Vagina (tissue), 2 donors: ENCODE data around the gene IQCM. TPM values are rescaled to one million over a fixed set of nuclear protein-coding genes. Genes with fewer than 3 reads are reported as not detected.

Source experiments
- DNase-seq, 2 donors: peaks; one replicate each; pipeline ENCODE4 v3.0.0-alpha.2; 2017; ENCODE audit errors: extremely low spot score in 2 of 2
- H3K27ac ChIP-seq: fragments of 200-600 bp; sonication (generic); one replicate; pipeline ENCODE4 v1.5.1; 2019
- H3K27me3 ChIP-seq: fragments of 200-600 bp; sonication (generic); one replicate; pipeline ENCODE4 v1.5.1; 2019
- H3K36me3 ChIP-seq, 2 donors: fragments of 200-600 bp; sonication (generic); one replicate each; pipeline ENCODE4 v1.5.1; 2017 to 2019
- H3K4me1 ChIP-seq: fragments of 200-600 bp; sonication (generic); one replicate; pipeline ENCODE4 v1.5.1; 2019
- H3K4me3 ChIP-seq, 2 donors: fragments of 200-600 bp; sonication (generic); 1 replicate in 1 of 2; 2 replicates in 1 of 2; pipeline ENCODE4 v1.5.1; 2016 to 2019
- H3K9me3 ChIP-seq: fragments of 200-600 bp; sonication (generic); one replicate; pipeline ENCODE4 v1.5.1; 2019
- POLR2A ChIP-seq, 2 donors: fragments of 450-650 bp; IDR thresholded peaks; one replicate each; pipeline ENCODE4 v1.6.1; 2017; ENCODE audit warnings: antibody characterized with exemption in 2 of 2, mild to moderate bottlenecking in 2 of 2, moderate library complexity in 2 of 2
- POLR2AphosphoS5 ChIP-seq, 2 donors: sonication (generic); formaldehyde crosslinking; IDR thresholded peaks; one replicate each; pipeline ENCODE4 v1.9.0; 2017; ENCODE audit warnings: antibody characterized with exemption in 2 of 2, mild to moderate bottlenecking in 2 of 2, low read depth in 1 of 2; ENCODE audit not compliant: insufficient read depth in 1 of 2
- intact Hi-C: fragments of 100-400 bp; cut with DNase I; formaldehyde crosslinking; loops from one replicate; pipeline ENCODE4 v1.15.1; 2023
- total RNA-seq: library from RNA; depleted of rRNA; stranded (reverse); fragments of >200 nt; gene quantifications from one replicate; pipeline ENCODE4 v1.2.3, GENCODE V29; 2016
- TF ChIP-seq, protein P1 (sequence below), 3 experiments: fragments of 450-650 bp in 2 of 3; fragments of 200-600 bp in 1 of 3; sonication (generic) in 1 of 3; IDR thresholded peaks; one replicate each; pipeline ENCODE4 v1.5.1; 2017 to 2019; ENCODE audit warnings: antibody characterized with exemption in 3 of 3, mild to moderate bottlenecking in 2 of 3, moderate library complexity in 2 of 3

Gene IQCM
- total RNA-seq, 1 donor from 2014 or later = not detected

DNA sequence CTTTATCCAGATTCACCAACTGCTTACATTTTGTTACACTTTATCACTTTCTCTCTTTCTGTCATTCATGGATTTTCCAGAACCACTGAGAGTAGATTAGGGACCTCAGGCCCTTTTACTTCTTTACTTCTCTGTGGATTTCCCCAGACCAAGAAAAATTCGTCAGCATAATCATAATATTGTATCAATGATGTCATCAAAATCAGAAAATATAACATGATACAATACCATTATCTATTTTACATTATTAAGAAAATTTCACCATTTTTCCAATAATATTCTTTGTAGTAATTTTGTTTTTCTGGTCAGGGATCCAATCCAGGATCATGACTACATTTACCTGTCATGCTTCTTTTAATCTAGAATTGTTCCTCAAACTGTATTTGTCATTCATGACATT lies 494.2 kb downstream of the IQCM start:
- Histone ChIP-seq H3K36me3 (no peaks in the 10 kb centered on the region), H3K27ac (no peak overlapping the region), H3K4me1 (no peaks in the 10 kb centered on the region), H3K9me3 (no peaks in the 10 kb centered on the region), H3K27me3 (no peaks in the 10 kb centered on the region), H3K4me3 (no peak overlapping the region)
- intact Hi-C loops = no loop called here
- TF ChIP-seq POLR2A (IDR thresholded peaks at IDR 0.05) = no peak
- TF ChIP-seq, protein P1, sequence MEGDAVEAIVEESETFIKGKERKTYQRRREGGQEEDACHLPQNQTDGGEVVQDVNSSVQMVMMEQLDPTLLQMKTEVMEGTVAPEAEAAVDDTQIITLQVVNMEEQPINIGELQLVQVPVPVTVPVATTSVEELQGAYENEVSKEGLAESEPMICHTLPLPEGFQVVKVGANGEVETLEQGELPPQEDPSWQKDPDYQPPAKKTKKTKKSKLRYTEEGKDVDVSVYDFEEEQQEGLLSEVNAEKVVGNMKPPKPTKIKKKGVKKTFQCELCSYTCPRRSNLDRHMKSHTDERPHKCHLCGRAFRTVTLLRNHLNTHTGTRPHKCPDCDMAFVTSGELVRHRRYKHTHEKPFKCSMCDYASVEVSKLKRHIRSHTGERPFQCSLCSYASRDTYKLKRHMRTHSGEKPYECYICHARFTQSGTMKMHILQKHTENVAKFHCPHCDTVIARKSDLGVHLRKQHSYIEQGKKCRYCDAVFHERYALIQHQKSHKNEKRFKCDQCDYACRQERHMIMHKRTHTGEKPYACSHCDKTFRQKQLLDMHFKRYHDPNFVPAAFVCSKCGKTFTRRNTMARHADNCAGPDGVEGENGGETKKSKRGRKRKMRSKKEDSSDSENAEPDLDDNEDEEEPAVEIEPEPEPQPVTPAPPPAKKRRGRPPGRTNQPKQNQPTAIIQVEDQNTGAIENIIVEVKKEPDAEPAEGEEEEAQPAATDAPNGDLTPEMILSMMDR (IDR thresholded peaks at IDR 0.05) = no peak
- TF ChIP-seq POLR2AphosphoS5 (IDR thresholded peaks at IDR 0.05; ENCODE audit: insufficient read depth in 1 of 2, low read depth in 1 of 2) = no peak
- DNase-seq = no peak

DNA sequence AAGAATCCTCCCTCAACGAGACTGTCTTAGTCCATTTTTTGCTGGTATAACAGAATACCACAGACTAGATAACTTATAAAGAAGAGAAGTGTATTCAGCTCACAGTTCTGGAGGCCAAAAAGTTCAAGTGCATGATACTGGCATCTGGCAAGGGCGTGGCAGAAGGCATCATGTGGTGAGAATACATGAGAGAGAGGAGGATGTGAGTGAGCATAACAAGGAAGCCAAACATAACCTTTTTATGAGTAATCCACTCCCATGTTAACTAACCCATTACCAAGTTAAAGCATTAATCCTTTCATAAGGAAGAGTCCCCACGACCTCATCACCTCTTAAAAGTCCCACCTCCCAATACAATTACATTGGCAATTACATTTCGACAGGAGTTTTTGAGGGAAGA lies 504.6 kb downstream of the IQCM start:
- intact Hi-C loops = no loop called here
- Histone ChIP-seq H3K27ac (no peak overlapping the region), H3K4me3 (no peak overlapping the region), H3K4me1 (no peaks in the 10 kb centered on the region), H3K36me3 (no peaks in the 10 kb centered on the region), H3K9me3 (no peaks in the 10 kb centered on the region), H3K27me3 (no peaks in the 10 kb centered on the region)
- DNase-seq = no peak
- TF ChIP-seq POLR2A (IDR thresholded peaks at IDR 0.05) (no peak), POLR2AphosphoS5 (IDR thresholded peaks at IDR 0.05; ENCODE audit: insufficient read depth in 1 of 2, low read depth in 1 of 2) (no peak)
- TF ChIP-seq, protein P1 (IDR thresholded peaks at IDR 0.05) = no peak

DNA sequence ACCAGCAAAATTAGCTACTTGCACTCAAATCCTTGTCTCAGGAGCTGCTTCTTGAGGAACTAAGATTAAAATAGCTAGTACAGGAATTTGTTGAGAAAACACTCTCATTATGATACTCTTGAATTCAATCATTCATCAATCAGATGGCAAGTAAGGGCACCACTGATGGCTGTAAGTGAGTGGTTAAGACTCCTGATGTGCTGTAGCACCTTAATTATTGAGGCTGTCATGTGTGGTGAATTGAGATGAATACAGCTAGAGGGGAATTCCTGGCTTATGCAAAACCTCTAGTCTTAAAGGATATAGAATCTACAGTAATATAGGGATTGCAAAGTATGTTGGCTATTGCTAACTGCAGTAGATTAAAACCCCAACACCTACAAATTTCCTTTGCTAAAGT lies 509.1 kb downstream of the IQCM start:
- intact Hi-C loops = no loop called here
- no peak for DNase-seq

More for the DNA sequence above, 509.1 kb downstream of the IQCM start:
- no peaks in the 10 kb centered on the region for H3K27me3 ChIP-seq
- TF ChIP-seq, protein P1 (IDR thresholded peaks at IDR 0.05) = no peak
- TF ChIP-seq POLR2A (IDR thresholded peaks at IDR 0.05) (no peak), POLR2AphosphoS5 (IDR thresholded peaks at IDR 0.05; ENCODE audit: insufficient read depth in 1 of 2, low read depth in 1 of 2) (no peak)
- H3K9me3 ChIP-seq = no peaks in the 10 kb centered on the region
- no peaks in the 10 kb centered on the region for H3K36me3 ChIP-seq
- no peak overlapping the region for H3K27ac ChIP-seq
- H3K4me3 ChIP-seq = no peak overlapping the region
- no peaks in the 10 kb centered on the region for H3K4me1 ChIP-seq
